ENCODE measurements around the gene TNFRSF4.
A peak's percentile ranks its signal among the peaks of the same experiment; 100 is the strongest.
"Not testable (repeated sequence)": the region's sequence is repeated elsewhere in the genome, so short reads cannot be mapped to it uniquely, and the experiment has no call there.

TNFRSF4 gene

GRCh38 chr1:1213345-1214265, at the start of gene TNFRSF4:
Gene TNFRSF4 (minus strand): TSS chr1:1214153. CDS start chr1:1214127, 26 bp downstream.
- peak; percentile 65 to 69 for DNase-seq

- DNase-seq, result no peak
These were observed 48.8 kb upstream of the TNFRSF4 start for GRCh38 chr1:1262758-1263157.

- DNase-seq, result no peak
These were observed 48.1 kb upstream of the TNFRSF4 start for GRCh38 chr1:1262071-1262470.

GRCh38 chr1:1260843-1261560, 47.0 kb upstream of the TNFRSF4 start:
- no peak for DNase-seq

- peak in 1 of 2 donors; percentile 22 for DNase-seq
These were observed 46.1 kb upstream of the TNFRSF4 start for GRCh38 chr1:1259951-1260600.

- no peak for DNase-seq
These were observed 45.6 kb upstream of the TNFRSF4 start for GRCh38 chr1:1259540-1259939.

GRCh38 chr1:1259119-1259488, 45.2 kb upstream of the TNFRSF4 start:
- DNase-seq, result no peak

GRCh38 chr1:1256956-1257871, 43.3 kb upstream of the TNFRSF4 start:
- DNase-seq, result no peak

- DNase-seq, result no peak
These were observed 41.7 kb upstream of the TNFRSF4 start for GRCh38 chr1:1255611-1256010.

GRCh38 chr1:1255078-1255477, 41.1 kb upstream of the TNFRSF4 start:
- no peak for DNase-seq

GRCh38 chr1:1254667-1254998, 40.7 kb upstream of the TNFRSF4 start:
- DNase-seq, result no peak

- DNase-seq, result no peak
These were observed 40.2 kb upstream of the TNFRSF4 start for GRCh38 chr1:1253972-1254666.

- DNase-seq, result no peak
These were observed 39.4 kb upstream of the TNFRSF4 start for GRCh38 chr1:1253314-1253713.

- DNase-seq, result no peak
These were observed 36.9 kb upstream of the TNFRSF4 start for GRCh38 chr1:1250786-1251284.

- not testable (repeated sequence) for DNase-seq
These were observed 34.3 kb upstream of the TNFRSF4 start for GRCh38 chr1:1248009-1248913.

GRCh38 chr1:1247341-1247913, 33.5 kb upstream of the TNFRSF4 start:
- DNase-seq, result no peak

GRCh38 chr1:1246577-1247340, 32.8 kb upstream of the TNFRSF4 start, which contains the start of gene C1QTNF12:
Gene C1QTNF12 (minus strand): TSS chr1:1246722. CDS start chr1:1246690, 32 bp downstream.
- DNase-seq, result no peak

GRCh38 chr1:1245817-1246576, 32.0 kb upstream of the TNFRSF4 start:
- no peak for DNase-seq
